Smooth muscle cell (in vitro differentiated cells): ENCODE measurements around the gene IQCN. TPM values are rescaled to one million over a fixed set of nuclear protein-coding genes. Genes with fewer than 3 reads are reported as not detected.

Source experiments
- DNase-seq: peaks from one replicate; lab custom pipeline; 2025; ENCODE audit not compliant: unreplicated experiment; lab: John Stamatoyannopoulos, UW
- H2AFZ ChIP-seq: fragments of 200-600 bp; sonication (generic); 2 replicates; pipeline ENCODE4 v1.6.0; 2016; ENCODE audit warnings: antibody characterized with exemption, low read depth, mild to moderate bottlenecking
- H3F3A ChIP-seq: fragments of 200-600 bp; sonication (generic); 2 replicates; pipeline ENCODE4 v1.6.0; 2017; ENCODE audit warnings: antibody characterized with exemption, low read depth
- H3K27ac ChIP-seq: fragments of 200-600 bp; sonication (generic); 2 replicates; pipeline ENCODE4 v1.5.1; 2016; ENCODE audit warnings: low read depth, mild to moderate bottlenecking
- H3K27me3 ChIP-seq: fragments of 200-600 bp; sonication (generic); 2 replicates; pipeline ENCODE4 v1.6.1; 2016; ENCODE audit warnings: low read depth, mild to moderate bottlenecking
- H3K36me3 ChIP-seq: fragments of 200-600 bp; sonication (generic); 2 replicates; pipeline ENCODE4 v1.5.1; 2016; ENCODE audit warnings: low read depth
- H3K4me1 ChIP-seq: fragments of 200-600 bp; sonication (generic); 2 replicates; pipeline ENCODE4 v1.5.1; 2016; ENCODE audit warnings: low read depth
- H3K4me2 ChIP-seq: fragments of 200-600 bp; sonication (generic); 2 replicates; pipeline ENCODE4 v1.6.0; 2016; ENCODE audit warnings: mild to moderate bottlenecking
- H3K4me3 ChIP-seq: fragments of 200-600 bp; sonication (generic); 2 replicates; pipeline ENCODE4 v1.5.1; 2016; ENCODE audit warnings: mild to moderate bottlenecking
- H3K79me2 ChIP-seq: fragments of 200-600 bp; sonication (generic); 2 replicates; pipeline ENCODE4 v1.6.0; 2016; ENCODE audit warnings: low read depth, mild to moderate bottlenecking
- H3K9ac ChIP-seq: fragments of 200-600 bp; sonication (generic); 2 replicates; pipeline ENCODE4 v1.6.0; 2016; ENCODE audit warnings: low read depth
- H3K9me3 ChIP-seq: fragments of 200-600 bp; sonication (generic); replicated peaks from 2 replicates; pipeline ENCODE4 v1.5.1; 2016; ENCODE audit warnings: low read depth
- H4K20me1 ChIP-seq: fragments of 200-600 bp; sonication (generic); 2 replicates; pipeline ENCODE4 v1.6.0; 2016; ENCODE audit warnings: low read depth
- CTCF ChIP-seq: fragments of 200-600 bp; sonication (generic); IDR thresholded peaks from 2 replicates; pipeline ENCODE4 v1.5.1; 2017; ENCODE audit warnings: borderline replicate concordance, mild to moderate bottlenecking, antibody characterized with exemption; ENCODE audit not compliant: insufficient read depth, poor library complexity, severe bottlenecking
- WGBS: methylation state at CpG from one replicate; pipeline ENCODE4 v1.1.7; 2016; ENCODE audit warnings: low lambda C conversion rate; 5-methylcytosine and 5-hydroxymethylcytosine counted together
- polyA plus RNA-seq: library from polyadenylated mRNA; unstranded; fragments of >200 nt; fragmentation: Nextera tagmentation; extraction: Ambion mirVana; gene quantifications from 2 replicates; pipeline ENCODE4 v1.2.1, GENCODE V29; 2016
- total RNA-seq: library from RNA; depleted of rRNA; stranded (reverse); fragments of >200 nt; gene quantifications from 2 replicates; pipeline ENCODE4 v1.2.3, GENCODE V29; 2014

The IQCN gene
- total and polyA plus RNA-seq, 2 experiments from 2014 or later: 2.5 to 4.9 TPM

GRCh38 chr19:18218600-18218999 is 55.7 kb downstream of the IQCN start:
- H3K4me1 ChIP-seq: no peaks in the 10 kb centered on the region
- WGBS: 72% methylated on average over 3 of the region's 3 CpGs

GRCh38 chr19:18218159-18218558 is 56.1 kb downstream of the IQCN start:
- no peak overlapping the region for H3K27ac ChIP-seq
- no peak overlapping the region for H3K4me3 ChIP-seq
- H3F3A ChIP-seq: no peaks in the 10 kb centered on the region
- H4K20me1 ChIP-seq: no peaks in the 10 kb centered on the region
- no peaks in the 10 kb centered on the region for H3K36me3 ChIP-seq
- no peaks in the 10 kb centered on the region for H3K9me3 ChIP-seq
- H3K4me2 ChIP-seq: no peak overlapping the region
- no peak overlapping the region for H2AFZ ChIP-seq
- no peaks in the 10 kb centered on the region for H3K4me1 ChIP-seq
- DNase-seq: no peak
- H3K27me3 ChIP-seq: peaks cover 6% of the 10 kb centered on the region
- no peaks in the 10 kb centered on the region for H3K79me2 ChIP-seq
- TF ChIP-seq CTCF: no peak
- H3K9ac ChIP-seq: no peak overlapping the region
- 91% methylated on average over 17 of the region's 17 CpGs for WGBS

More at GRCh38 chr19:18218600-18218999, 55.7 kb downstream of the IQCN start:
- Histone ChIP-seq H3K79me2 (no peaks in the 10 kb centered on the region), H3F3A (no peaks in the 10 kb centered on the region), H2AFZ (no peak overlapping the region), H3K27ac (no peak overlapping the region), H4K20me1 (no peaks in the 10 kb centered on the region), H3K4me2 (no peak overlapping the region), H3K27me3 (peaks cover 6% of the 10 kb centered on the region), H3K36me3 (no peaks in the 10 kb centered on the region), H3K9me3 (no peaks in the 10 kb centered on the region), H3K4me3 (no peak overlapping the region), H3K9ac (no peak overlapping the region)
- DNase-seq: no peak
- TF ChIP-seq CTCF: no peak

GRCh38 chr19:18216789-18217188 is 57.5 kb downstream of the IQCN start:
- H3K4me3 ChIP-seq: no peak overlapping the region
- no peak overlapping the region for H3K4me2 ChIP-seq
- TF ChIP-seq CTCF: no peak
- no peak for DNase-seq
- H2AFZ ChIP-seq: no peak overlapping the region
- H3F3A ChIP-seq: no peaks in the 10 kb centered on the region
- H3K4me1 ChIP-seq: no peaks in the 10 kb centered on the region
- no peaks in the 10 kb centered on the region for H3K79me2 ChIP-seq
- no peaks in the 10 kb centered on the region for H3K9me3 ChIP-seq
- H3K9ac ChIP-seq: no peak overlapping the region
- H3K27ac ChIP-seq: no peak overlapping the region
- H4K20me1 ChIP-seq: no peaks in the 10 kb centered on the region
- H3K36me3 ChIP-seq: no peaks in the 10 kb centered on the region
- WGBS: 90% methylated on average over 8 of the region's 8 CpGs
- H3K27me3 ChIP-seq: peaks cover 6% of the 10 kb centered on the region

GRCh38 chr19:18214779-18215433 is 59.3 kb downstream of the IQCN start:
- Histone ChIP-seq H3F3A (no peaks in the 10 kb centered on the region), H3K4me2 (no peak overlapping the region), H3K4me3 (no peak overlapping the region), H3K4me1 (no peaks in the 10 kb centered on the region), H3K27ac (no peak overlapping the region), H3K9me3 (no peaks in the 10 kb centered on the region), H2AFZ (no peak overlapping the region), H3K27me3 (no peaks in the 10 kb centered on the region), H4K20me1 (no peaks in the 10 kb centered on the region), H3K36me3 (no peaks in the 10 kb centered on the region), H3K9ac (no peak overlapping the region), H3K79me2 (no peaks in the 10 kb centered on the region)
- 71% methylated on average over 7 of the region's 7 CpGs for WGBS
- DNase-seq: no peak
- TF ChIP-seq CTCF: no peak
